Measurements from ENCODE around the gene FMO2.

Gene FMO2

GRCh38 chr1:171195767-171196166 lies 10.7 kb downstream of the FMO2 start:
- no peak for TF ChIP-seq REST (IDR thresholded peaks at IDR 0.05; ENCODE audit: insufficient replicate concordance, low read depth)
- no peak for TF ChIP-seq SPI1 (IDR thresholded peaks at IDR 0.05; ENCODE audit: borderline replicate concordance, low read depth)
- no peak for TF ChIP-seq GABPA (IDR thresholded peaks at IDR 0.05; ENCODE audit: low read depth)
- TF ChIP-seq POLR2AphosphoS5 (IDR thresholded peaks at IDR 0.05; ENCODE audit: low read depth), result no peak
- TF ChIP-seq CTCF (IDR thresholded peaks at IDR 0.05; ENCODE audit: insufficient read depth, low read length), result no peak
- no peak overlapping the region for H3K4me3 ChIP-seq (replicated peaks; ENCODE audit: insufficient read depth, low read length)
- no peak for DNase-seq (ENCODE audit: low read depth in 1 of 2, low spot score in 1 of 2)
- H3K27me3 ChIP-seq (ENCODE audit: insufficient read depth, poor library complexity, severe bottlenecking), result no peaks in the 10 kb centered on the region
- no peak overlapping the region for H3K27ac ChIP-seq (replicated peaks)

- no peak for TF ChIP-seq CTCF (IDR thresholded peaks at IDR 0.05; ENCODE audit: insufficient read depth, low read length)
- no peak for TF ChIP-seq REST (IDR thresholded peaks at IDR 0.05; ENCODE audit: insufficient replicate concordance, low read depth)
- TF ChIP-seq POLR2AphosphoS5 (IDR thresholded peaks at IDR 0.05; ENCODE audit: low read depth), result no peak
- TF ChIP-seq GABPA (IDR thresholded peaks at IDR 0.05; ENCODE audit: low read depth), result no peak
- no peak for TF ChIP-seq SPI1 (IDR thresholded peaks at IDR 0.05; ENCODE audit: borderline replicate concordance, low read depth)
- no peak for DNase-seq (ENCODE audit: low read depth in 1 of 2, low spot score in 1 of 2)
- H3K4me3 ChIP-seq (replicated peaks; ENCODE audit: insufficient read depth, low read length), result no peak overlapping the region
- H3K27me3 ChIP-seq (ENCODE audit: insufficient read depth, poor library complexity, severe bottlenecking), result no peaks in the 10 kb centered on the region
- no peak overlapping the region for H3K27ac ChIP-seq (replicated peaks)
Measured at GRCh38 chr1:171196351-171196750, 11.3 kb downstream of the FMO2 start.

GRCh38 chr1:171198081-171198480 lies 13.0 kb downstream of the FMO2 start:
- Histone ChIP-seq H3K4me3 (replicated peaks; ENCODE audit: insufficient read depth, low read length) (no peak overlapping the region), H3K27me3 (ENCODE audit: insufficient read depth, poor library complexity, severe bottlenecking) (peaks cover 3% of the 10 kb centered on the region), H3K27ac (replicated peaks) (no peak overlapping the region)
- TF ChIP-seq SPI1 (IDR thresholded peaks at IDR 0.05; ENCODE audit: borderline replicate concordance, low read depth) (no peak), CTCF (IDR thresholded peaks at IDR 0.05; ENCODE audit: insufficient read depth, low read length) (no peak), REST (IDR thresholded peaks at IDR 0.05; ENCODE audit: insufficient replicate concordance, low read depth) (no peak), GABPA (IDR thresholded peaks at IDR 0.05; ENCODE audit: low read depth) (no peak), POLR2AphosphoS5 (IDR thresholded peaks at IDR 0.05; ENCODE audit: low read depth) (no peak)
- no peak for DNase-seq (ENCODE audit: low read depth in 1 of 2, low spot score in 1 of 2)

Measured in HL-60 (cell line).